NCI-H524 treated with DMSO at 0.1 percent for 48 hours (cell line): ENCODE data around the gene ANKZF1.

Experiments used
- DNase-seq: peaks from one replicate; lab custom pipeline; 2025; lab: John Stamatoyannopoulos, UW

The ANKZF1 gene

DNA sequence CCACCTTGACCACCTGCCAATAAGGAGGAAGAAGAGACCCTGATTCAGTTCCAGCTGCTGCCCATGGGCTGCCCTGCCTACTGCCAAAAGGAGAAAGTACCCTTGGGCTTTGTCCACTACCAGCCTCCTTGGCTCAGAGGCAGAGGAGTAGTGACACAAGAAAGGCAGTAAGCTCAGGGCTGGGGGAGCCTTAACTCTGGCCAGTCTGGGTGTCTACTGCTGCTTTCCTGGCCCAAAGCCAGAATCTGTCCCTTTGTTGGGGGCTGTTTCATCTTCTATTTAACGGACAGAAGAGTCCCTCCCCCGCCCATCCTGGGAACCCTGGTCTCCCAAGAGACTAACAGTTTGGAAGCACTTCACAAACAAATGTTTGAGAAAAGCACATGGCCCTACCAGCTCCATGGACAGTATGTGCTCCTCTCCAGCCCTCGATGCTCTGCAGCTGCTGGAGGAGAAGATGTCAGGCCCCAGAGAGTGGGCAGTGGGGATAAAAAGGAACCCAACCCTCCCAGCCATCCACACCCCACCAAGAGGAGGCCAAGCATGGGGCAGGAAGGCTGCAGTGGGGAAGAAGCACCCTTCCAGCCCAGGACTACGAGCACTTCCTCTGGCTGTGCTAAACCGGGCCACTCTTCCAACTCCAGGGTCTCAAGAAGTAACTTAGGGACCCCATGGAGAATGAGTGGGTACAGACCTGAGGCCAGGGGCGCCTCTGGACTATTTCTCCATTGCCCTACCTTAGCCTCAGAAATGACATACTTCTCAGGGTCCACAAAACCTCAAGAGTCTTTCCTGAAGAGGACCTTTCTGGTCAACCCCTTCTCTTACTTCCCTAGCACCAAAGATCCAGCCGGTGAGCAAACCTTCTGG lies 1.3 kb upstream of the ANKZF1 start:
- no peak for DNase-seq

DNA sequence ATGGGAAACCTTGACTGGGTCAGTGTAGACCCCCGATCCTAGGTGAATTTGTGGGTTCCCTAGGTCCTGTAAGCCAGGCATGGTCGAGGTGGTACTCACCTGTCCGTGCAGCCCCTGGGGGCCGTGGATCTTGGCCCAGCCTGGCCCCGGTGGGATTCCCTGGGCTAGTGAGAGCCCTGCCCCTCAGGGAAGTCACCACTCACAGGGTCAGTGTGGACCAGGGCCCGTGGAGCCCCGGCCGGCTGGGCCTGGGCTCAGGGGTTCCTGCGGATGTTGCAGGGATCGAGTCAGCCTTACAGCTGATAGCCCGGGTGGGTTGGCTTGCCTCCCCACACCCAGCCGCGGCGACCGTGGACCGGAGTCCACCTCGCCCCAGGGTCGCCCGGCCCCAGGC lies 698 bp upstream of the ANKZF1 start:
- DNase-seq = no peak

DNA sequence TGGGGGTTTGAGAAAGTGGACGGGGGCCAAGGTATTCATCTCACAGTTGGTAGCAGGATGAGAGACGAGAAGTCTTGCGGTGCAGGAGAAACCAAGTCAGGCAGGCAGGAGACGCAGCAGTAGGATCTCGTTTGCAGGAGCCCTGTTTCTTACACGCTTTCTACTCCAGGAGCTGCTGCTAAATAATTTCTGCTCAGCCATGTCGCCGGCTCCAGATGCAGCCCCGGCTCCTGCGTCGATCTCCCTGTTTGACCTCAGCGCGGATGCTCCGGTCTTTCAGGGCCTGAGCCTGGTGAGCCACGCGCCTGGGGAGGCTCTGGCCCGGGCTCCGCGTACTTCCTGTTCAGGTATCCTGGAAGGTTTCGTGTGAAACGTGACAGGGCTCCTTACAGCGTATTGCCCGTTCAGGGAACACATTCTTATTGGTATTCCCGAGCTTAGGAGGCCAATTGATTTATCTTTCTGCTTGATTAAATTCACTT lies 494 bp downstream of the ANKZF1 start:
- DNase-seq = no peak

DNA sequence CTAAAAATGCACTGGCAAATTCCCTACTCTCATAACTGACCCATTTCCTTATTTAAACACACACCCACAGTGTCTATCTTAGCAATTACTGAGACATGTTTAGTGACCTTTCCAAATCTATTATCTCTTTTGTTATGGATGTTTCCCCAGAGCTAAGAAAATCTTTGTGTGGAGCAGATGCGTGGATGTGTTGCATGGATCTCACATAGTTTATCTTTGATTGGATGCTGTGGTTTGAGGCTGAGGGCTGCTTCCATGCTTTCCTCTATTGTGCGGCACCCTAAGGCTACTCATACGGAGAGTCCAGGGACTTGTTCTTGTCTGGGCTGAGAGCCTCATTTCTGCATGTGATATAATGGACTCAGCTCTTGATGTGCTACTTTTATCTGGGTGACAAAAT lies 4.7 kb downstream of the ANKZF1 start:
- DNase-seq = no peak

DNA sequence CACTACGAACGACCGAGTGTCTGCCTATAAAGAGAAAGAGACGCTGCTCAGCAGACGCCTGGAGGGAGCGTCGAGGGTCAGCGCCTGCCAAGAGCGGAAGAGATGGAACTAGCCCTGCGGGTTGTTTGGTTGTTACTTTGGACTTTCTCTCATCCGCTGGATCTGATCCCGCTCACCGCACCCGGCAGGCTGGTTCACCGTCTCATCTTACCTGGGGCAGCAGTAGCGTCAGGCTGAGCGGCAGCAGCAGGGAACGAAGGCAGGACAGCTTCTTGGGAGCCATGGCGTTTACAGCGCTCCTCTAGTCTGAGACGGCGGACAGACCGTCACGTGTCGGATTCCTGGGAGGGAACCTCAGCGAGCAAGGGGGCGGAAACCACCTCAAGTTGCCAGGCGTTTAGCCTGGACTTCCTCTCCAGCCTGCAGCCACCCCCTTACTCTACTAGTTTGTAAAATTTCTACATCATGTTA lies 13.7 kb downstream of the ANKZF1 start:
- no peak for DNase-seq

DNA sequence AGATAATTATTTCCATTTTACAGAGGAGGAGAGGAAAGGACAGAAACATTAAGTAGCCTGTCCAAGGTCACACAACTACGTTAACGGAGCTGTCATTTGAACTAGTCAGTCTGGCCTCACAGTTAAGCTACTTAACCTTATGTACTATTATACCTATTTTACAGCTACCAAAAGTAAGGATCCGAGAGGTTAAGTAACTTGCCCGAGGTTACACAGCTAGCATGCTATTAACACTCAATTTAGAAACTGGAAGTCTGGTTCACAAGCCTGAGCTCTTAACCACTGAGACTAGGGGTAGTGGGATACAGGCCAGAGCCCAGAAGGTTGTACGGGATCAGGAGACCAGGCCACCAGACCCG lies 15.2 kb downstream of the ANKZF1 start:
- DNase-seq = no peak

DNA sequence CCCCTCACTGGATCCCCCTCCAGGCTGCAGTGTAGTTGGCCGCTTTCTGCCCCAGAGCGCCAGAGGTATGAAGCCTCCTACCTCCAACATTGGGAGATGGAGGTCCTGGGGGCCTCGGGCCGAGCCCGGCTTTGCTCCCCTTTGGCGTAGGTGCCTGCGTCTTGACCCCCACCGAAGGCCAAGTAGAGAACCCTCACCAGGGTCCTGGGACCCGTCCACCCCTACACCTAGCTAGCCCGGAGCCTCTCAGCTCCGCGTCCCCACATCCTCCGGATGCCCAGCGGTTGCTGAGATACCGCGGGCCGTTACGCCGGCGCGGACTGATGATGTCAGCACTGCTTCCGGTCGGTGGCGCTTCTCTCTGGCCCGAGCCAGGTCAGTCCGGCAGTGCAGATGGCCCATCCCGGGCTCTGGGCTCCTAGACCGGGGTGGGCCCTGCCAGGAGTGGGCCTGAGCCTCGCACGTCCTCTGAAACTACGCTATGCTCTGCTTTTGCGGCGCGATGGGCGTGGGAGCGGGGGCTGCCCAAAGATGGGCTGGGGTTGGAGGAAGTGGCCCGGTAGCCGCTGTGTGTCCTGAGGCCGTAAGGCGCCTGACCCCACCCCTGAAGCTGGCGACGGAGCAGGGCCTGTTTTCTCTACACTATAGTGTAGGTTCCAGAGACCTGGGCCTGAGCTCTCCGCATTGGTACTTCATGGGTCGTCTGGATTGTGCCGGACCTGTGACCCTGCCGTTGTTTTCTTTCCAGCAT lies 15.7 kb downstream of the ANKZF1 start, which contains the start of the genes GLB1L and STK16:
GLB1L (minus strand) TSS at position 297 of the 751 bp plus-strand sequence. CDS start 1,871 bp downstream, outside the sequence.
STK16 (plus strand) TSS at position 332 of the 751 bp plus-strand sequence. CDS start 521 bp downstream, outside the sequence.
- peak; percentile 26 for DNase-seq

DNA sequence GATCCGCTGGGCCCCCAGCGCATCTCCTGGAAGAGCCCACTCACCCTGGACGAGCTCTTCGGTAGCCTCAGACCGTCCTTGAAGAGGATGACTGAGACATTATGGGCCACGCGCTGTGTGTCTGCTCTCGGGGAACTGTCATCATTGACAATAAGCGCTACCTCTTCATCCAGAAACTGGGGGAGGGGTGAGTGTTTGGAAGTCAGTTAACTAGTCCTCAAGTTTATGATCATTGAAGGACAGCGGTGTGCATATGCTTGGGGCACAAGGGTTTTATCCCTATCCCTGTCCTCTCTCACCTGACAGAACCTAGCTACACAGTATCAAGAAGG lies 16.3 kb downstream of the ANKZF1 start:
- DNase-seq = no peak

DNA sequence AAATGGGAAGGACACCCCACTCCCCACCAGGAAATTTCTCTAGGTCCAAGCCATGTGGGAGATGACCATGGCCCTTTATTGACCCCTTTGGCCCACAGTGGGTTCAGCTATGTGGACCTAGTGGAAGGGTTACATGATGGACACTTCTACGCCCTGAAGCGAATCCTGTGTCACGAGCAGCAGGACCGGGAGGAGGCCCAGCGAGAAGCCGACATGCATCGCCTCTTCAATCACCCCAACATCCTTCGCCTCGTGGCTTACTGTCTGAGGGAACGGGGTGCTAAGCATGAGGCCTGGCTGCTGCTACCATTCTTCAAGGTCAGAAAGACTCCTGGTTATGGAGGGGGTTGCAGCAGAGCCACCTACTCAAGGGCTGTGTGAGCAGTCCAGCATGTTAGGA lies 17.0 kb downstream of the ANKZF1 start:
- DNase-seq = no peak

DNA sequence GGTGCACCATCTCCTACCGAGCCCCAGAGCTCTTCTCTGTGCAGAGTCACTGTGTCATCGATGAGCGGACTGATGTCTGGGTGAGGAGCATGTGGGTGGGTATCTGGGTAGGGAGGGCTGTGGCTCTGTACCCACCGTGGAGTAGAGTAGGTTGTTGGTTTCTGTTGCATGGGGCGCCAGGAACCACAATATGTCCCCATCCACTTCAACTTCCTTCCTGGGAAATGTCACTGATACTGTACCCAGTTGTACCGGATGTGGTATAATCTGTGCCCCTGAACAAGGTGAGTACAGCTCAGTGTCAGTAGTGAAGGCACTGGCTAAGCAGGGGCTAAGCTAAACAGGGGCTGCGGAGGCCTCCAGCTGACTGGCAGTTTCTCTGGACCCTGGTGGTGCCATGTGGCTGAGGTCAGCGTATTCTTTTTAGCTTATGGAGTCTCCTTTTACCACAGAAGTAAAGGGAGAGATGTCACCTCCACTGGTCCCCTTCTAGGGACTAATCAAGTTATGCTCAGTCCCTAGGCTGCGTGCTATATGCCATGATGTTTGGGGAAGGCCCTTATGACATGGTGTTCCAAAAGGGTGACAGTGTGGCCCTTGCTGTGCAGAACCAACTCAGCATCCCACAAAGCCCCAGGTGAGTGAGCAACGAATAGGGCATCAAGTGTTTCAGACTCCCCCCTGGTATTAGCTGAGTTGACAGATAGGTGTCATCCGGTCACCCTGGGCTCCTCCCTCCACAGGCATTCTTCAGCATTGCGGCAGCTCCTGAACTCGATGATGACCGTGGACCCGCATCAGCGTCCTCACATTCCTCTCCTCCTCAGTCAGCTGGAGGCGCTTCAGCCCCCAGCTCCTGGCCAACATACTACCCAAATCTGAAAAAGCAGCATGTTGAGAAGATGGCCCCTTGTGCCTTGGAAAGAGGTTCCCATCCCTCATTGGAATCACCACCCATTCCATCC lies 18.4 kb downstream of the ANKZF1 start:
- no peak for DNase-seq

DNA sequence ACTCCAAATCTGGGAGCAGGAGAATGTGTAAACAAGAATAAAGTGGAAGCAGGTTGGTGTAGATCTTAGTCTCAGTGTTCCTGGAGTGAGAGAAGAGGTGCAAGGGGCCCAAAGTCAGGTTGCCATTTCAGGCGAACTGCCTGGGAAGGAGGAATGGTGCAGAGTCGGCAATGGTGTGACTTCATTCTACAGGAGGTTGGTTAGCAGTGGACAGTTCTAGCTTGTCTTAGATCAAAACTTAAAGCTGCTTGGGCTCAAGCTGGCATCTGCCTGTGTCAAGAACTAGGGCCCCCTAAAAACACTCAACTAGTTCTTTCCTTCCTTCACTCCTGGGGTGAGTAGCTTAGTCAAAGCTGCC lies 19.2 kb downstream of the ANKZF1 start:
- DNase-seq = no peak

DNA sequence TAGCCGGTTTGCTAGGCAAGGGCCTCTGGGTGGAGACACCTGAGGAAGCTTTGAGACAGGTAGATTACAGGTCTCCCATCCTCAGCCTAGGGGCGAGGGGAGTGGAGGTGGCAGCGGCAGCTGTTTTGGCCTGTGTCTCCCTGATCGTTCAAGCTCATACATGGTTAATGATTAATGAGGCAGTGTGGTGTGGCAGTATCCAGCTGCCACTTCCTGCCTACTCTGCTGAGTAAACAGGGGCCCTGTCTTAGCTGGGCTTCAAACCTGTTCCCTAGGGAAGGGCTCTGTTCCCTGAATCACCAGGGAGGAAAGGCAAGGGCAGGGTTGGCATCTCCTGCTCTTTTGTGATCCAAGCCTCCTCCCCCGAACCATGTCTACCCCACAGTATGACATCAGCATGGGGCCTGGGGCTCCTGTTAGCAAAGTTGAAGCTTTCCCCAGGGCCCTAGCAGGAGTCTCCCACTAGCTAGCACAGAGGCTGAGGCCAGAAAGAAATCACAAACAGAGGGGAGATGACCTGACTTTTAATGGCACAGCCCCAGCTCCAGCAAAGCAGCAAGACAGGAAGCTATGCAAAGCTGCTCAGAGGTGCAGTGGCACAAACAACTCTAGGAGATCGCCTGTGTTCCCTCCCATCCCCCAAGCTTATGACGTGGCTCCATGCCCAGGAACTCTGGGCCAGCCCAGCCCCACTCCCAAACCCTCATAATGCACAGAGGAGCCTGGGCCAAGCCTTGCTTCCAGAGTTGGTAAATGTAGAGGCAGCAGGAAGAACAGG lies 19.8 kb downstream of the ANKZF1 start:
- no peak for DNase-seq

DNA sequence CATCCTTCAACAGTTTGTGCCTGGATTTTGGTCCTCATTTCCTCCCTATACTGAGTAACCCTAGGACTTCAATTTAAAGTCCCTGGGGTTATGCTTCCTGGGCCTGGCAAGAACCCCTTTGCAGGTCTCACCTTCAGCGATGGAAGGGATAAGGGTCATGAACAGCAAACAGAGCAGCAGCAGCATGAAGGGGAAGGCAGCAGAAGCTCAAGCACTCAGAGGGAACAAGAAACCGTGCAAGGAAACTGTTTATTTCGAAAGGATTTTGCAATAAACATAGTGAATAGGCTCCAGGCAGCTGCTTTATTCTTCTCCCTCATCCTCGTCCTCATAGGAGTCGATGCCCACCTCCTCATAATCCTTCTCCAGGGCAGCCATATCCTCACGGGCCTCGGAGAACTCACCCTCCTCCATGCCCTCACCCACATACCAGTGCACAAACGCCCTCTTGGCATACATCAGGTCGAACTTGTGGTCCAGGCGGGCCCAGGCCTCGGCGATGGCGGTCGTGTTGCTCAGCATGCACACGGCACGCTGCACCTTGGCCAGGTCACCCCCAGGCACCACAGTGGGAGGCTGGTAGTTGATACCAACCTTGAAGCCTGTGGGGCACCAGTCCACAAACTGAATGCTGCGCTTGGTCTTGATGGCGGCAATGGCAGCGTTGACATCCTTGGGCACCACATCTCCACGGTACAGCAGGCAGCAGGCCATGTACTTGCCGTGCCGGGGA lies 20.6 kb downstream of the ANKZF1 start:
- no peak for DNase-seq

DNA sequence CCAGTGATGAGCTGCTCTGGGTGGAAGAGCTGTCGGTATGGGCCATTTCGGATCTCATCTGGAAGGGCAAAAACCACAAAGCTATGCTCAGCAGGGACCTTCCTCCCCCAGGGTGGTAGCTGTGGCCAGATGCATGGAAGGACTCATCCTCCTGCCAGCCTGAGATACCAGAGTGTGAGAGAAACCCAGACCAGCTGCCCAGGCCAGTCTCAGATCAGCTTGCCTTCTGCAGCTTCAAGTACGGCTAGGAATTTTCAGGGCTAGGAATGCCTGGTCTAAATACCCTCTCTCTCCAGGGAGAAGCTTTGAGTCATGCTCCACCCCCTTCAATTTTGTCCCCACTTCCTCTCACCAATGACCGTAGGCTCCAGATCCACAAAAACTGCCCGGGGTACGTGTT lies 22.1 kb downstream of the ANKZF1 start:
- DNase-seq = no peak

DNA sequence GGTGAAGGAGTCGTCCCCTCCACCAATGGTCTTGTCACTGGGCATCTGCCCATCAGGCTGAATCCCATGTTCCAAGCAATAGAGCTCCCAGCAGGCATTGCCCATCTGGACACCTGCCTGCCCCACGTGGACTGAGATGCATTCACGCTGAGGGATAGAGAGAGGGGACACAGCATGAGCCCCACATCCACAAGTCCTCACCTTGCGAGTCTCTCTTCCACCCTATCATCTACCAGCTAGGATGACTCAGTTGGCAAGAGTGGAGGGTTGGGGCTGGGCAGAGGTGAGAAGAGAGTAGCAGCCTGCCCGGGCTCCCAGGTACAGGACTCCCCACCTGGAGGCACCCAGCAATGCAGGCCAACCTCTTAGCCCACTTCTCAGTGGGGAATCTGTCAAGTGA lies 22.5 kb downstream of the ANKZF1 start:
- DNase-seq = no peak

DNA sequence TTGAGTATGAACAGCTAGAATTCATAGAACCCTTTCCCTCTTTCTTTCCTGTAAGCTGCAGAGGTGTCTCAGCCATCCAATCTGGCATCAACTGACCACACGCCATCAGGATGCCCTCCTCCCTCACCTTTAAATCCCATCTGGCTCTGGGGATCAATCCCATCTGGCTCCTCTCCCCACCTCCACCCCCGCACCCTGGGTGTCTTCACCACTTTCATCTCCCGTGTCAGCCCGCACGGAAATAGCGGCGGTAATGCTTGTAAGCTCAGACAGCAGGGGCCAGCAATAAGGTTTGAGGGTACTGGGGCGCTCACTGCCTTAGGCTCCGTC lies 22.9 kb downstream of the ANKZF1 start:
- DNase-seq = peak; percentile 7

DNA sequence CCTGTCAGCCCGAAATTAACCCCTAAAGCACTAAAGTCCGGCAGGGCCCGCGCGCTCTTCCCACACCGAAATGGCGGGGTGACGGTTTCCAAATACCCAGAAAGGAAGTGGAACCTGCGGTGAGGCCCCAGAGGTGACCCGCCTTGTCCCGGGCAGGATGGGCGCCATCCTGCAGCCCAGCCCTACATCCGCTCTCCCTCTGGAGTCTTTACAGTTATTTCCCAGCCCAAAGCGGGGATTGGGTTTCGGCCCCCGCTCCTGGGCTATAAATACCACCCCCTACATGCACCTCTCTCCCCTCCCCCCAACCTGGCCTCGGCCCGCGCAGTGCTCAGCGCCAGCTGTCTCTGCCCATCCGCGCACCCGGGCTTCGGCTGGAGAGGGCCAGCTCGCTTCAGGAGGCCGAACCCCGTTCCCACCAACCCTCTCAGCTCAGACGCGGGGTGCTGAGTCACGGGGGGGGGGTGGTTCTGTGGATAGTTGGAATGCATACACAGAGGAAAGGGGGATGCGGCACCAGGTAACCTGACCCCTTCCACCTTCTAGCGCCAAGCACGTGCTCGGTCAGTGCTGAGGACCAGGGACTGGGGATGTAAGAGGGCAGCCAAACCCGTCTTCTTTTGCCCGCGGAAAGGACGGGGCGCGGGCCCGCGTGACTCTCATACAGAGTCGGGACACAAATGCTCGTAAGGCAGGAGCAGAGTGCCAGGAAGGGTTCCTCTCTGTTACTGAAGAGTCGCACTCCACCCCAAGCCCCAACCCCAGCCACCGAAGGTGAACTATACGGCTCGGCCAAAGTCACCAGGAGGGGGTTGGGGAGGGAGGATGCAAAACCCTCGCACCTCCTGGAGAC lies 23.5 kb downstream of the ANKZF1 start, which contains the start of gene TUBA4B:
TUBA4B (plus strand) TSS at position 344 of the 853 bp plus-strand sequence; CDS start at position 509, 165 bp downstream.
- peak; percentile 31 for DNase-seq

DNA sequence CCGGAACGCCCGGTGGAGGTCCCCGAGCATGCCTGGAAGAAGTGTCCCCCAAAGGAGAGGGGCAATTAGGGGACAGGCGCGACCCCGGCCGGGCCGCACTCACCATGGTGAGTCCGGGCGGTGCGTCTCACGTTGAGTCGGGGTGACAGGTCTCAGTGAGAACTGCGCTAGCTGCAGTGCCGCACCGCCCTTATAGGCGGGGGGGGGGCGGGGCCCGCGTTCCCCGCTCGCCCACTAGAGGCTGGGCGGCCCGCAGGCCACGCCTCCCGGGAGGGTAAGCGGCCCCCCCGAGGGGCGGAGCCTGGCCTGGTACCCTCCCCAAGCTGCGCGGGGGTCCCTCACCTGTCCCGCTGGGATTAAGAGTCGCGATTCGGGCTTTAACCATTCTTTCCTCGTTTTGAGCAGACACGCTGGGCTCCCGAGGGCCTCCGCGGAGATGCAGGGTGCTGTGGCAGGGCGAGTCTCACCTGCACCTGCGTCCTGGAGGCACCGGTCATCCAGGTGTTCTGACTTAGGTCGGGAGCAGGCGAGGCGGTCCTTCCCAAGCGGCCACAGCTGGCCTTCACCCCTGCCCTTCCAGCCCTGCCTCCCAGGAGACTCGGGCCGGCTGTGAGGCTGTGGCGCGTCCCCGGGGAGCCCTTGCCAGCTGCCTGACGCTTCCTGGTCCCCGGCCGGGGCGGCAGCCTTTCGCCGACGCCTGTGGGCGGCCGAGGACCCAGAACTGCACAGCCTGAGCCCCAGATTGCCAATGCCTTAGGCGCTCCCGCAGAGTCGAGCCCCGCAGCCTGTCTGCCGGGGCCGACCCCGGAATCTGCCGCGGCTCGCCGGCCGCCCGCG lies 24.4 kb downstream of the ANKZF1 start, which contains the start of gene TUBA4A:
TUBA4A (minus strand) TSS at position 166 of the 837 bp plus-strand sequence; CDS start at position 106, 60 bp downstream.
- DNase-seq = peak; percentile 39
